K562 (cell line): ENCODE data around the gene TESMIN. TPM values are rescaled to one million over a fixed set of nuclear protein-coding genes. Genes with fewer than 3 reads are reported as not detected.

Experiments used
- ATAC-seq: fragments of 200-7000 bp; cut with Tn5 transposase; 3 replicates; pipeline ENCODE4 v1.9.1; 2020; ENCODE audit warnings: moderate library complexity
- BruUV-seq: library from RNA; stranded (reverse); fragments of 400-500 nt; replicated peaks from 2 replicates; lab custom pipeline; 2021; lab: Mats Ljungman, UMichigan
- CTCF ChIA-PET: fragments of 300-600 bp; formaldehyde crosslinking; extraction: SDS; loops from one replicate; lab custom pipeline; 2021; ENCODE audit warnings: low intra/inter-chr PET ratio; lab: Yijun Ruan, JAX
- POLR2A ChIA-PET: fragments of 300-600, 350-650 bp; sonication (Branson Sonifier 250); formaldehyde crosslinking; extraction: SDS; loops from one replicate; lab custom pipeline; 2021; ENCODE audit warnings: antibody characterized with exemption, inconsistent platforms; lab: Yijun Ruan, JAX
- DNase-seq, 4 experiments: peaks; one replicate each; pipeline versions ENCODE4 v3.0.0 to v3.0.0-alpha.2; 2011 to 2018; ENCODE audit warnings: low spot score in 3 of 4, mixed read lengths in 3 of 4; ENCODE audit errors: extremely low read depth in 1 of 4
- FAIRE-seq: peaks from 2 replicates; lab custom pipeline; 2011; peaks lifted over from hg19 to GRCh38; lab: Jason Lieb, UNC
- H2AFZ ChIP-seq: 2 replicates; pipeline ENCODE4 v1.6.0; 2011; ENCODE audit warnings: low read depth, low read length, control low read depth, inconsistent platforms
- H3K27ac ChIP-seq: fragments of 200-600 bp; 3 replicates; pipeline ENCODE4 v1.8.0; 2011; ENCODE audit warnings: low read depth, mild to moderate bottlenecking, control low read depth, inconsistent platforms, low read length, moderate library complexity, mixed read lengths; ENCODE audit errors: extremely low read depth
- H3K27me3 ChIP-seq, 2 experiments: fragments of 300-600 bp in 1 of 2; 2 replicates in 1 of 2; 3 replicates in 1 of 2; pipeline versions ENCODE4 v1.6.0 to v1.8.0; 2011; ENCODE audit warnings: inconsistent platforms in 2 of 2, low read length in 2 of 2, mild to moderate bottlenecking in 1 of 2, mixed read lengths in 1 of 2, moderate library complexity in 1 of 2; ENCODE audit not compliant: control insufficient read depth in 2 of 2, insufficient read depth in 2 of 2
- H3K36me3 ChIP-seq: fragments of 300-600 bp; 3 replicates; pipeline ENCODE4 v1.8.0; 2011; ENCODE audit warnings: mild to moderate bottlenecking, low read length, inconsistent platforms; ENCODE audit not compliant: control insufficient read depth, insufficient read depth
- H3K4me1 ChIP-seq, 2 experiments: fragments of 200-600 bp in 1 of 2; replicated peaks in 1 of 2; 2 replicates in 1 of 2; 3 replicates in 1 of 2; pipeline versions ENCODE4 v1.5.1 to v1.8.0; 2011; ENCODE audit warnings: inconsistent platforms in 2 of 2, low read length in 2 of 2, mild to moderate bottlenecking in 1 of 2, mixed read lengths in 1 of 2, moderate library complexity in 1 of 2; ENCODE audit not compliant: control insufficient read depth in 2 of 2, insufficient read depth in 2 of 2
- H3K4me2 ChIP-seq: 2 replicates; pipeline ENCODE4 v1.6.1; 2011; ENCODE audit warnings: low read length, control low read depth, inconsistent platforms, mixed read lengths; ENCODE audit not compliant: insufficient read depth
- H3K4me3 ChIP-seq: fragments of 200-600 bp; sonication (generic), shearing (Covaris generic); 2 replicates; pipeline ENCODE4 v1.5.1; 2016; ENCODE audit warnings: control low read depth, inconsistent platforms
- H3K79me2 ChIP-seq: fragments of 200-600 bp; 3 replicates; pipeline ENCODE4 v1.8.0; 2011; ENCODE audit warnings: low read length, inconsistent platforms; ENCODE audit not compliant: control insufficient read depth, insufficient read depth
- H3K9ac ChIP-seq, 2 experiments: 2 replicates each; pipeline versions ENCODE4 v1.6.0 to v1.6.1; 2011; ENCODE audit warnings: low read depth in 2 of 2, low read length in 2 of 2, control low read depth in 1 of 2, inconsistent platforms in 1 of 2, mild to moderate bottlenecking in 1 of 2, mixed read lengths in 1 of 2; ENCODE audit not compliant: insufficient read depth in 1 of 2
- H3K9me1 ChIP-seq: one replicate; pipeline ENCODE4 v1.6.0; 2011; ENCODE audit warnings: inconsistent platforms, mild to moderate bottlenecking, low read length, moderate library complexity; ENCODE audit not compliant: control insufficient read depth, insufficient read depth
- H3K9me3 ChIP-seq: replicated peaks from 2 replicates; pipeline ENCODE4 v1.5.1; 2011; ENCODE audit warnings: low read depth, low read length, inconsistent platforms; ENCODE audit not compliant: control insufficient read depth, insufficient read depth
- H4K20me1 ChIP-seq: replicated peaks from 2 replicates; pipeline ENCODE4 v1.6.1; 2011; ENCODE audit warnings: low read length, inconsistent platforms, mixed read lengths; ENCODE audit not compliant: control insufficient read depth, insufficient read depth
- CREM ChIP-seq: IDR thresholded peaks from 2 replicates; pipeline ENCODE4 v1.6.1; 2014; ENCODE audit warnings: antibody characterized with exemption, low read depth
- DNMT1 ChIP-seq: fragments of 450-650 bp; IDR thresholded peaks from 2 replicates; pipeline ENCODE4 v1.6.1; 2016; ENCODE audit warnings: antibody characterized with exemption, mild to moderate bottlenecking
- EWSR1 ChIP-seq: fragments of 450-650 bp; IDR thresholded peaks from 2 replicates; pipeline ENCODE4 v1.6.1; 2018; ENCODE audit warnings: borderline replicate concordance, mild to moderate bottlenecking, low read depth, moderate library complexity; ENCODE audit not compliant: partially characterized antibody
- MAFG ChIP-seq: fragments of 450-650 bp; conservative IDR thresholded peaks from 2 replicates; pipeline ENCODE4 v1.6.1; 2016; ENCODE audit warnings: missing genetic modification characterization, missing compliant biosample characterization
- NFIC ChIP-seq: fragments of 450-650 bp; IDR thresholded peaks from 2 replicates; pipeline ENCODE4 v1.6.1; 2017; ENCODE audit warnings: mild to moderate bottlenecking, inconsistent platforms
- NFYB ChIP-seq: IDR thresholded peaks from 2 replicates; pipeline ENCODE4 v1.6.1; 2011; ENCODE audit warnings: mild to moderate bottlenecking, moderate library complexity; ENCODE audit not compliant: insufficient read length; ENCODE audit errors: extremely low read depth
- NONO ChIP-seq, 2 experiments: fragments of 200-400 bp in 1 of 2; fragments of 450-650 bp in 1 of 2; formaldehyde crosslinking in 1 of 2; IDR thresholded peaks; 2 replicates each; pipeline ENCODE4 v1.6.1; 2017; ENCODE audit warnings: low read depth in 2 of 2, mild to moderate bottlenecking in 2 of 2, moderate library complexity in 2 of 2, low read length in 1 of 2
- PCBP1 ChIP-seq: fragments of 200-400 bp; formaldehyde crosslinking; IDR thresholded peaks from 2 replicates; pipeline ENCODE4 v1.6.1; 2018; ENCODE audit warnings: mild to moderate bottlenecking, low read depth, low read length; ENCODE audit not compliant: poor library complexity, severe bottlenecking
- PML ChIP-seq: IDR thresholded peaks from 2 replicates; pipeline ENCODE4 v1.6.1; 2012; ENCODE audit warnings: low read length, inconsistent platforms
- RBM14 ChIP-seq: fragments of 200-400 bp; formaldehyde crosslinking; IDR thresholded peaks from 2 replicates; pipeline ENCODE4 v1.6.1; 2018; ENCODE audit warnings: low read depth, mild to moderate bottlenecking, low read length, moderate library complexity, borderline replicate concordance; ENCODE audit not compliant: insufficient read depth
- RHOXF2B ChIP-seq: fragments of 250-450 bp; sonication (Bioruptor Pico); conservative IDR thresholded peaks from 2 replicates; pipeline ENCODE4 v1.5.1; 2021
- RUNX1 ChIP-seq: sonication (generic); IDR thresholded peaks from 2 replicates; pipeline ENCODE4 v1.6.1; 2016; ENCODE audit warnings: antibody characterized with exemption, low read depth
- SIN3B ChIP-seq: fragments of 450-650 bp; IDR thresholded peaks from 2 replicates; pipeline ENCODE4 v1.6.1; 2017; ENCODE audit warnings: low read depth, mild to moderate bottlenecking, moderate library complexity
- SIRT6 ChIP-seq: IDR thresholded peaks from one replicate; pipeline ENCODE4 v1.6.1; 2012; ENCODE audit warnings: low read depth, mild to moderate bottlenecking, control low read depth, inconsistent platforms, low read length, moderate library complexity
- SP2 ChIP-seq: IDR thresholded peaks from 2 replicates; pipeline ENCODE4 v1.6.1; 2011; ENCODE audit warnings: mild to moderate bottlenecking, low read depth, low read length, moderate library complexity; ENCODE audit not compliant: poor library complexity, severe bottlenecking; ENCODE audit errors: extremely low read depth
- ZBTB1 ChIP-seq: sonication (generic); formaldehyde crosslinking; IDR thresholded peaks from 2 replicates; pipeline ENCODE4 v1.8.1; 2023; ENCODE audit warnings: missing genetic modification reagents, low read depth, mild to moderate bottlenecking, borderline replicate concordance
- ZC3H8 ChIP-seq: fragments of 450-650 bp; IDR thresholded peaks from 2 replicates; pipeline ENCODE4 v1.6.1; 2017
- ZNF57 ChIP-seq: fragments of 450-650 bp; formaldehyde crosslinking; IDR thresholded peaks from 2 replicates; pipeline ENCODE4 v1.4.0; 2020; ENCODE audit warnings: mild to moderate bottlenecking, moderate library complexity
- ZNF584 ChIP-seq: fragments of 200-800 bp; sonication (Bioruptor generic); IDR thresholded peaks from 2 replicates; pipeline ENCODE4 v1.6.1; 2016; ENCODE audit warnings: low read depth, mild to moderate bottlenecking, missing genetic modification characterization, missing compliant biosample characterization
- WGBS: fragments of 100-300 bp; shearing (Covaris generic); methylation state at CpG from one replicate; pipeline ENCODE4 v1.1.6; 2016; ENCODE audit warnings: low coverage, mixed read lengths; ENCODE audit not compliant: insufficient coverage; ENCODE audit errors: missing lambda C conversion rate; 5-methylcytosine and 5-hydroxymethylcytosine counted together
- in situ Hi-C: fragments of 300-500 bp; cut with MboI; formaldehyde crosslinking; loops from 4 replicates; pipeline ENCODE4 v1.15.0; 2018; ENCODE audit warnings: inconsistent platforms, mixed read lengths
- intact Hi-C: fragments of 100-400 bp; cut with micrococcal nuclease; formaldehyde crosslinking; loops from 2 replicates; pipeline ENCODE4 v1.14.2; 2022
- polyA plus RNA-seq, 8 experiments: library from polyadenylated mRNA; depleted of rRNA in 4 of 8; stranded (reverse) in 5 of 8; unstranded in 3 of 8; fragments of >200 nt; fragmentation: Nextera tagmentation in 2 of 8; fragmentation: Illumina TruSeq in 1 of 8; extraction: Ambion mirVana in 2 of 8; extraction: Trizol in 1 of 8; gene quantifications; 2 replicates each; pipeline versions ENCODE4 v1.2.1 to v1.2.3, GENCODE V29; 2011 to 2014; ENCODE audit warnings: inconsistent platforms in 1 of 8, missing spikeins in 1 of 8
- total RNA-seq, 7 experiments: library from RNA; depleted of rRNA in 6 of 7; stranded (reverse); fragments of >200 nt in 6 of 7; fragmentation: Illumina TruSeq in 2 of 7; extraction: Trizol in 2 of 7; gene quantifications; 2 replicates each; pipeline versions ENCODE4 v1.2.1 to v1.2.3, GENCODE V29; 2011 to 2021; ENCODE audit warnings: low replicate concordance in 1 of 7
- TF ChIP-seq, protein P1 (sequence below): fragments of 450-650 bp; formaldehyde crosslinking; IDR thresholded peaks from 2 replicates; pipeline ENCODE4 v1.4.0; 2022; ENCODE audit warnings: missing genetic modification characterization
- TF ChIP-seq, protein P2 (sequence below): fragments of 450-650 bp; IDR thresholded peaks from 2 replicates; pipeline ENCODE4 v1.6.1; 2017; ENCODE audit warnings: mild to moderate bottlenecking, moderate library complexity

The TESMIN gene
- total and polyA plus RNA-seq, 9 of the 15 experiments (the other 6 are each of a cell fraction or from before 2014, with no cell fraction given) = 8.9 to 50.5 (median 15.0) TPM

DNA sequence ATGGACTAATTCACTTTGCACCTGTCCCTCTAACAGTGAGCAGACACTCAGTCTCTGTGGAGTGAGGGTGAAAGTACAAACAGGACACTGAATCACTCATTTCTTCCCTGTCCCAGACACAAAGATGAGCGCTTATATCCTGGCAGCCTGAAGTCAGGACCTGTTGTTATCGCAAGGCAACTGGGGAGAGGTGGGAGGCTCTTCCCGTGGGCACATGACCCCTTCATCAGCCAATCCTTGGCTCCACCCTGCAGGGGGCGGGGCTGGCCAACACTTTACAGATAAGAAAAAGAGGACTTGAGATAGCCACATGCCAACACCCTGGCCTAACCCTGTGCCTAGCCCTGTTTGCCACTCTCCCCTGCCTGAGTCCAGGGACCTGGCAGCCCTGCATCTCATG lies 29.5 kb upstream of the TESMIN start:
- peak overlapping the region; percentile 97 for H2AFZ ChIP-seq
- peak; percentile 86 to 93 (median 90) for DNase-seq
- no peak overlapping the region; a peak in 1 of 4 replicates for H3K9ac ChIP-seq
- peak overlapping the region; percentile 53; the same call in 1 of the 3 replicates for H3K27ac ChIP-seq
- ChIA-PET POLR2A (interaction anchor here (0.7 to 1.1 kb wide), 2 partner anchors 9 to 10 kb away, joined by 3 read pairs; no protein-coding TSS in a partner anchor), CTCF (no interaction called here)
- no TSS peak for BruUV-seq
- no peaks in the 10 kb centered on the region for H3K27me3 ChIP-seq
- H3K9me1 ChIP-seq = no peaks in the 10 kb centered on the region
- no peaks in the 10 kb centered on the region for H3K9me3 ChIP-seq
- no peak overlapping the region for H3K4me3 ChIP-seq
- no peaks in the 10 kb centered on the region for H4K20me1 ChIP-seq
- peak; percentile 97 for FAIRE-seq
- no peaks in the 10 kb centered on the region for H3K79me2 ChIP-seq
- H3K4me2 ChIP-seq = peak overlapping the region; percentile 74
- peaks cover 4 to 8% of the 10 kb centered on the region in 2 experiments for H3K4me1 ChIP-seq
- peaks cover 27% of the 10 kb centered on the region; the same call in 2 of the 3 replicates for H3K36me3 ChIP-seq
- in situ Hi-C loops (no loop called here), intact Hi-C loops (no loop called here)
- ATAC-seq = peak; percentile 99
- 6% methylated on average over 4 of the region's 4 CpGs for WGBS
- no peak for TF ChIP-seq RBM14
- no peak for TF ChIP-seq SP2
- TF ChIP-seq ZNF584 = no peak
- no peak for TF ChIP-seq PCBP1
- no peak for TF ChIP-seq MAFG (tag)
- TF ChIP-seq SIRT6 = no peak
- TF ChIP-seq NFIC = no peak
- TF ChIP-seq ZBTB1 = no peak
- TF ChIP-seq, protein P1, sequence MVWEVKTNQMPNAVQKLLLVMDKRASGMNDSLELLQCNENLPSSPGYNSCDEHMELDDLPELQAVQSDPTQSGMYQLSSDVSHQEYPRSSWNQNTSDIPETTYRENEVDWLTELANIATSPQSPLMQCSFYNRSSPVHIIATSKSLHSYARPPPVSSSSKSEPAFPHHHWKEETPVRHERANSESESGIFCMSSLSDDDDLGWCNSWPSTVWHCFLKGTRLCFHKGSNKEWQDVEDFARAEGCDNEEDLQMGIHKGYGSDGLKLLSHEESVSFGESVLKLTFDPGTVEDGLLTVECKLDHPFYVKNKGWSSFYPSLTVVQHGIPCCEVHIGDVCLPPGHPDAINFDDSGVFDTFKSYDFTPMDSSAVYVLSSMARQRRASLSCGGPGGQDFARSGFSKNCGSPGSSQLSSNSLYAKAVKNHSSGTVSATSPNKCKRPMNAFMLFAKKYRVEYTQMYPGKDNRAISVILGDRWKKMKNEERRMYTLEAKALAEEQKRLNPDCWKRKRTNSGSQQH = no peak
- TF ChIP-seq CREM = no peak
- TF ChIP-seq SIN3B = no peak
- TF ChIP-seq DNMT1 = no peak
- no peak for TF ChIP-seq NONO (IDR thresholded peaks at IDR 0.05; ENCODE audit: low read depth in 2 of 2, low read length in 1 of 2)
- no peak for TF ChIP-seq RHOXF2B (CRISPR knock-in tag)
- TF ChIP-seq, protein P2, sequence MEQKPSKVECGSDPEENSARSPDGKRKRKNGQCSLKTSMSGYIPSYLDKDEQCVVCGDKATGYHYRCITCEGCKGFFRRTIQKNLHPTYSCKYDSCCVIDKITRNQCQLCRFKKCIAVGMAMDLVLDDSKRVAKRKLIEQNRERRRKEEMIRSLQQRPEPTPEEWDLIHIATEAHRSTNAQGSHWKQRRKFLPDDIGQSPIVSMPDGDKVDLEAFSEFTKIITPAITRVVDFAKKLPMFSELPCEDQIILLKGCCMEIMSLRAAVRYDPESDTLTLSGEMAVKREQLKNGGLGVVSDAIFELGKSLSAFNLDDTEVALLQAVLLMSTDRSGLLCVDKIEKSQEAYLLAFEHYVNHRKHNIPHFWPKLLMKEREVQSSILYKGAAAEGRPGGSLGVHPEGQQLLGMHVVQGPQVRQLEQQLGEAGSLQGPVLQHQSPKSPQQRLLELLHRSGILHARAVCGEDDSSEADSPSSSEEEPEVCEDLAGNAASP = no peak
- no peak for TF ChIP-seq RUNX1
- TF ChIP-seq ZC3H8 = no peak
- TF ChIP-seq EWSR1 = no peak
- TF ChIP-seq NFYB = peak; percentile 25
- TF ChIP-seq PML = no peak
- TF ChIP-seq ZNF57 (CRISPR knock-in tag) = no peak
